HG03196 (cell line): ENCODE measurements around the gene GP1BA.
A peak's percentile ranks its signal among the peaks of the same experiment; 100 is the strongest.

Source experiments
- ATAC-seq: cut with Tn5 transposase; IDR thresholded peaks from one replicate; pipeline ENCODE4 v1.9.1; 2021; ENCODE audit not compliant: unreplicated experiment

Gene GP1BA

DNA sequence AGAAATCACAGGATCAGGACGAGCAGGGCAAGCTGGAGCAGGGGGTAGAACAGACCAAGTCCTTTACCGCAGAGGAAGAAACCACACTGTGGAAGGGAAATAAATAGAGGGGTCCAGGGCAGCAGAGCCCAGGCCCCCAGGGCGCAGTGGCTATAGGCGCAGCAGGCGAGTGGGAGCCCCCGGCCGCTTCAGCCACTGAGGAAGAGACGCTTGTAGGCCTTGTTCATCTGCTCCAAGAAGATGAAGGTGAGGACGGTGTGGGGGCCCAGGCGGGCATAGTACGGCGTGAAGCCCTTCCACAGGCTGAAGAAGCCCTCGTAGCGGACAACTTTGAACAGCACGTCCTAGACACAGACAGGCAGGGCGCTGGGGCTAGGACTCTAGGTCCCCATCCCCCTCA, 5.5 kb downstream of the GP1BA start:
- ATAC-seq = no peak

GRCh38 chr17:4938069-4938491, 6.0 kb downstream of the GP1BA start:
- ATAC-seq = no peak

DNA sequence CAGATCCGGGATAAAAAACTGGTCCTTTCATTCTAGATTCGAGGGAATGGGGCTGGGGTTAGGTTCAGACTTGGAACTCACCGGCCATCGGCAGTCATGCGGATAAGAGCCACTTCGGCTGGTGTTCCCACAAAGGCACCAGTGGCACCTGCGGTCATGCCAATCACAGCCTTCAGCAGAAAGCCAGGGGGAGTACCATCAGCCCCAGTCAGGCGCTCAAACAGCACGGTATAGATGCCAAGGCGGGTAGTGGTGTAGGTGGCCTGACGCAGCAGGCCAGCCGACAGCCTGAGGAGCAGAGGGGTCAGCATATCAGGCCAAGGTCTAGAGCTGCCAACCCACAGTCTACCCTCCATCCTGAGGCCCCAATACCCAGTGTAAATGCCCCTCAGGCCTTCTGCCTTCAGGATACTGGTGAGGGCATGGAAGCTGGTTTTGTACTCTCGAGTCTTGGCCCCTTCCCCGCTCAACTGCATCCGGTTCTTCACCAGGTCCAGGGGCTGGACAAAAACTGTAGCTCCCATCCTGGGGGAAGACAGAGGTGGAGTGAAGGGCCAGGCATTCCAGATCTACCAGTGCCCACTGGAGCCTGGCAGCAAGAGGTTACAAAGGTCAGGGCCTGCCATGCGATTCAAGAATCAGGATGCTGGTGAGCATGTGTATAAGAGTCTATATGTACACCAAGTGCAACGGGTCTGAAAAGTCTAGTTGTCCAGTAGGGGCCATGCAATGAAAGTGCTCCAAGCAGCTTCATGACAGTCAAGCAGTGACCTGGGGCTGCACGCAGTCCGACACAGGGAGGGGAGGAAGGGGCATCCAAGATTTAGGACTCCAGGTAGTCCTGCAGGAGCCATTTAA, 6.8 kb downstream of the GP1BA start:
- ATAC-seq = no peak

- ATAC-seq = peak; percentile 6
These were observed 7.4 kb downstream of the GP1BA start for GRCh38 chr17:4939546-4939795.

- peak; percentile 72 for ATAC-seq
These were observed 7.9 kb downstream of the GP1BA start, which contains the start of the genes RNF167 and SLC25A11 for GRCh38 chr17:4939796-4940554. RNF167 (plus strand) TSS chr17:4940268; CDS start chr17:4940910, 642 bp downstream. SLC25A11 (minus strand) TSS chr17:4940046; CDS start chr17:4939910, 136 bp downstream.

DNA sequence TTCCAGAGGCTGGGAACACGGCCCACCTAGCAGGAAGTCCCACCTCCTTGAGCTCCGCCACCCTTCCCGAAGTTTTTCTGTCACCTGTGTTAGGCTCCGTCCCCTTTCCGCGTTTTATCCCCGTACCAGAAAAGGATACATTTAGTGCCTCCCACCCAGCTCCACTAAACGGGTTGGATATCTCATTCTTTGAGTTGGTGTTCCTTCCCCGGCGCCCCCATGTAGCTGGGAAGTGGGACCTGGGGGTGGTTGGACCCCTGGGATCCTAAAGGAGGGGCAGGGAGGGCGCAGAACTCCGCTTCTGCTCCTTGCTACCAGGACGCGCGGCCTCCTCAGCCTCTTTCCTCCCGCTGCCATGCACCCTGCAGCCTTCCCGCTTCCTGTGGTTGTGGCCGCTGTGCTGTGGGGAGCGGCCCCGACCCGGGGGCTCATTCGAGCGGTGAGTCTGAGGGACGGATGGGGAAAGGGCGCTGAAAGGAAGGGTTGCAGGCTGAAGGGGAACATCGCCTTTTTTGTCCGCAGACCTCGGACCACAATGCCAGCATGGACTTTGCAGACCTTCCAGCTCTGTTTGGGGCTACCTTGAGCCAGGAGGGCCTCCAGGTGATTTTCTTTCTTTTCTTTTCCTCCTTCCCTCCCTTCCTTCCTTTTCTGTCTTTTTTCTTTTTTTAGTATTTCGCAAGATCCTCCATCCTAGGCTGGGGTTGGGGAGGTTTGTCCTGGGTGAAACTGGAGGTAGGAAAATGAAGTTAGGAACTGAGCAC, 8.7 kb downstream of the GP1BA start:
- no peak for ATAC-seq

DNA sequence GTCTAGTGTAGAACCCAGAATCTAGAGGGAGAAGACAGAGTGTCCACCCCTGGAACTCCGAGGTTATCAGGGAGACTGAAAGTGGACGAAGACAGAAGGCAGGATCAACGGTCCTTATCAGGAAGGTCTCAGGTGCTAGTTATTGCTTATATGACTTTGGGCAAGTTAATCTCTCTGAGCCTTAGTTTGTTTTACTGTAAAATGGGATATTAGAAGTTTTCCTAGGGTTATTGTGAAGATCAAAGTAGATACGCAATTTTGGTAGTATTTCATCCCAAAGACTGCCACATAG, 9.2 kb downstream of the GP1BA start:
- ATAC-seq = no peak

DNA sequence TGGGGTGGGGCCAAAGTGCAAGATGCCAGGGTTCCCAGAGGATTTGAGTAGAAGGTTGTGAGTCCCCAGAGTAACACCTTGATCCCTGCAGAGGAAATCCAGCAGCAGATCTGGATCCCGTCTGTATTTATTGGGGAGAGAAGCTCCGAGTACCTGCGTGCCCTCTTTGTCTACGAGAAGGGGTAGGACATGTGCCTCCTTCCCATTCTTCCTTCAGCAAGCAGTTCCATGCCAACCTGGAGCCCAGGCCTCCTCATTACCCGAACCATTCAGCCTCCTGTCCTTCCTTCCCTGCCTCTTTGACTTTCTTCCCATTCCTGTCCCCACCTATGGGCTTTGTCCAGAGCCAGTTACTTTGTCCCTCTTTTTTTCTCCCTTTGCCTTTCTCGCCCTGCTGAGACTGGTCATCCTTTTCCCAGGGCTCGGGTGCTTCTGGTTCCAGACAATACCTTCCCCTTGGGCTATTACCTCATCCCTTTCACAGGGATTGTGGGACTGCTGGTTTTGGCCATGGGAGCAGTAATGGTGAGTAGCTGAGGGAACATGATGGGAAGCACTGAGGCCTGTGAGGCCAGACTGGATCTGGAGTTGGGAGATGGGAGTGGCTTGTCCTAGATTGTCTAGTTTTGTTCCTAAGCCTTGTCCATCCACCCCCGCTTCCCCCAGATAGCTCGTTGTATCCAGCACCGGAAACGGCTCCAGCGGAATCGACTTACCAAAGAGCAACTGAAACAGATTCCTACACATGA, 10.9 kb downstream of the GP1BA start:
- ATAC-seq = no peak

DNA sequence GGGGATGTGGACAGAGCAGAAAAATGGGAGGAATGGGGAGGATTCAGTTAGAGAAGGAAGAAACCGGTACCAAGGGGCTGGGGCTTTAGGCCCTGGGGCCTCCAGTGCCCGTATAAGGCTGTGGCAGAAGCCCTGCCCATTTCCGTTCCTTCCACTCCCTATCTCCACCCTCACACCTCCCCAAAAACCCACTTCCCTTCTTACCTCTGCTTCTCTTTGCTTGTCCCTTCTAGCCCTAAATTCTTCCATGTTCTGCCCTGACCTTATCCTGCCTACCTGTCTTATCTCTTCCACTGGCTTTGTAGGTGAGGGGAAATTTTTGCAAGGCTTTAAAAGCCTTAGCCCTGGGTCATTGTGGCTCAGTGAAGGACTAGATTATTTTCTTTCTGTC, 12.1 kb downstream of the GP1BA start:
- ATAC-seq = no peak

DNA sequence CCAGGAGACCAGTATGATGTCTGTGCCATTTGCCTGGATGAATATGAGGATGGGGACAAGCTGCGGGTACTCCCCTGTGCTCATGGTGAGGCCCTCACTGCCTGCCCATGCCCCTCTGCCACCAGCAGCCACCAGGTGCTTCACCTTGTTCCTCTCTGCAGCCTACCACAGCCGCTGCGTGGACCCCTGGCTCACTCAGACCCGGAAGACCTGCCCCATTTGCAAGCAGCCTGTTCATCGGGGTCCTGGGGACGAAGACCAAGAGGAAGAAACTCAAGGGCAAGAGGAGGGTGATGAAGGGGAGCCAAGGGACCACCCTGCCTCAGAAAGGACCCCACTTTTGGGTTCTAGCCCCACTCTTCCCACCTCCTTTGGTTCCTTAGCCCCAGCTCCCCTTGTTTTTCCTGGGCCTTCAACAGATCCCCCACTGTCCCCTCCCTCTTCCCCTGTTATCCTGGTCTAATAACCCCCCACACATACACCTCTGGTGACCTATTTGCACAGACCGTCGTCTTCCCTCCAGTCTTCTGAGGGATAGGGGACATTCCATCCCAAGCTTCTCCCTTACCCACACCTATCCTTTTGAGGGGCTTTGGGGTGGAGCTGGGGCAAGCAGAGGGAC, 12.6 kb downstream of the GP1BA start:
- ATAC-seq = no peak

DNA sequence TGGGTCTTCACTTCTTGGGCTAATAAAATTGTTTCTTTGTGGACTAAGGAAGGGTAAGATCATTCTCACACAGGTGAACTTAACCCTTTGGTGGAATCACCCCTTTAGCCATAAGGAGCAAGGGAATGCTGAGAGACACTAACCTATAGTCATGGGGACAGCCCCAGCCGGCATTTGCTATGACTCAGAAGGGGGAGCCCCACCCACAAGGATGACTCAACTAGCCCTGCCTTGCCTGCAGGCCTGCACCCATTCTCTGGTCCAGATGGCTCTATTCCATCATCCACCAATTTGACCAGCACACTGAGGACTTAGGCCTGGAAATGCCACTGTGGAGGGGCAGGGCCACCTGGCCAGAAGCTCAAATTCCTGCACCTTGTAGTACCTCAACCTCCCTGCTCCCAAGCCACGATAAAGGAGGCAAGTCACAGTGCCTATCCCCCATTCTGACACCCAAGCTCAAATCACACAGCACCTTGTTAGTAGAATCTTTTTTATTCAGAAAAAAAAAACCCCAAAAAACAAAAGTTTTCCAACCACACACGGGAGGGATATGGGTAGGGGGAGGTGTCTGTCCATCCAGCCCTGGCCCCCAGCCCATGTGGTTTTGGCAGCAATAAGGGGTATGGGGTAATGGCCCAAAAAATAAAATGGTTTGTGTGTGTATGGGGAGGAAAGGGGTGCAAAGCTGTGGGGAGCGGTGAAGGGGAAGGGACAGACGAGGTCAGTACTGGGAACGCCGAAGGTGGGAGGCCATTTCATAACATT, 13.3 kb downstream of the GP1BA start:
- ATAC-seq = peak; percentile 21

DNA sequence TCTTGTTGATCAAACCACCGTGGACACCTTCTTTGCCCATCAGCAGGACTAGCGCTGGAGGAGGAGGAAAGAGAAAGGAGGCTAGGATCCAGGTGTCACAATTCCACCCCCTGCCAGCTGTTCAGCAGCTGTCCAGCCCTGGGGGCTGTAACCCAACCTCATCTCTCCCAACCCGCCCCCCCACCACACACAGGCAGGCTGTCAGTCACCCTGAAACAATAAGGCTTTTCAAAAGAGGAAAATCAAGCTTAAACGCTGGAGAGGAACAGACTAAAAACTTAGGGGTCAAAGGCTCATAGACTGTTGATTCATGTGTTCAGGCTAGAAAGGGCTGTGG, 13.8 kb downstream of the GP1BA start:
- no peak for ATAC-seq

- ATAC-seq = no peak
These were observed 14.4 kb downstream of the GP1BA start for GRCh38 chr17:4946312-4946976.

- ATAC-seq = no peak
These were observed 14.9 kb downstream of the GP1BA start for GRCh38 chr17:4947010-4947410.

- peak; percentile 11 for ATAC-seq
These were observed 15.5 kb downstream of the GP1BA start for GRCh38 chr17:4947411-4948165.

DNA sequence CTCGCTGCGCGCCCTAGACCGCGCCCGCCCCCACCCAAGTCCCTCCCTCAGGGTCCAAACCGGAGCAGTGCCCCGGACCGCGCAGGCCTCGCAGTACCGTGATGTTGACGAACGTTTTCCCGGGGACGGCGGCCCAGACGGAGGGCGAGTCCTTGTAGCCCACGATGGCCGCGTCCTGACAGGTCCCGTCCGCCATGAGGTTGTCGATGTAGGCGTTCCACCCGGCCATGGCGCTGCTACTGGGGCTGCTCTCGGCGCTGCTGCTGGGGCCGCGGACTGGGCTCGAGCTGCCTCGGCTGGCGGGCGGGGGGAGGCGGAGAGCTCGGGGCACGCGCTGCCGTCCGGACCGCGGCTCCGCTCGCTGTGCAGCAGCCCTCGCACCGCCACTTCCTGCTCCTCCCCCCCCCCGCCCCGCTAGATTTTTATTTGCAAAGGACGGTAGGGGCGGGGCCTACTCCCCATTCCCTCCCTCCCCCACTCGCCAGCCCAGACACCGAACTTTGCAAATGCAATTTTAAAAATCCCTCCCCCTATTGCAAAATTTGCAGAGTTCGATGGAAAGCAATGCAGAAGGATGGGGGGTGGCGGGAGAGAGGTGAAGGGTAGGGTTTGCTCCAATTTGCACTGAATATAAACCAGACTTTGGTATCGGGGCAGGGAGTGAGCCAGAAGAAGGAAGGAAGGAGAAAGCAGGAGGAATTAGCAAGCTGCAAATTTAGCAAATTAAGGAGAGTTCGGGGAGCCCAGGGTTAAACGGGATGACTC, 16.3 kb downstream of the GP1BA start, which contains the start of gene PFN1:
Gene PFN1, minus strand, starts transcription at position 365 of the 765 bp plus-strand sequence. Its CDS starts 136 bp downstream, at position 229.
- peak; percentile 21 for ATAC-seq

GRCh38 chr17:4948931-4949320, 16.8 kb downstream of the GP1BA start:
- peak; percentile 30 for ATAC-seq
